IMR-90 (cell line): ENCODE results near the gene PANK3.

Experiments used
- CEBPB ChIP-seq: IDR thresholded peaks from 2 replicates; pipeline ENCODE4 v1.6.1; 2012; ENCODE audit warnings: low read depth, low read length, improper control_type of control experiment
- CHD1 ChIP-seq: IDR thresholded peaks from 2 replicates; pipeline ENCODE4 v1.6.1; 2012; ENCODE audit warnings: low read depth, low read length, improper control_type of control experiment
- FOS ChIP-seq: fragments of 150-350 bp; IDR thresholded peaks from 2 replicates; pipeline ENCODE4 v1.6.1; 2016; ENCODE audit warnings: low read depth, low read length
- MAZ ChIP-seq: IDR thresholded peaks from 2 replicates; pipeline ENCODE4 v1.6.1; 2012; ENCODE audit warnings: low read depth, mild to moderate bottlenecking, low read length, improper control_type of control experiment, moderate library complexity, borderline replicate concordance
- MXI1 ChIP-seq: IDR thresholded peaks from 2 replicates; pipeline ENCODE4 v1.6.1; 2012; ENCODE audit warnings: low read depth, mild to moderate bottlenecking, low read length, moderate library complexity, borderline replicate concordance
- NFE2L2 ChIP-seq: fragments of 150-350 bp; IDR thresholded peaks from 2 replicates; pipeline ENCODE4 v1.6.1; 2016; ENCODE audit warnings: low read depth, mild to moderate bottlenecking, low read length
- POLR2A ChIP-seq: IDR thresholded peaks from 2 replicates; pipeline ENCODE4 v1.6.1; 2012; ENCODE audit warnings: mild to moderate bottlenecking, low read depth, low read length
- RAD21 ChIP-seq: IDR thresholded peaks from 2 replicates; pipeline ENCODE4 v1.6.1; 2012; ENCODE audit warnings: low read length, improper control_type of control experiment
- RCOR1 ChIP-seq: IDR thresholded peaks from 2 replicates; pipeline ENCODE4 v1.6.1; 2012; ENCODE audit warnings: mild to moderate bottlenecking, low read length, improper control_type of control experiment; ENCODE audit not compliant: insufficient replicate concordance
- RFX5 ChIP-seq: IDR thresholded peaks from 2 replicates; pipeline ENCODE4 v1.8.0; 2012; ENCODE audit warnings: low read depth, mild to moderate bottlenecking, low read length, moderate library complexity
- SMC3 ChIP-seq: fragments of 150-350 bp; IDR thresholded peaks from 2 replicates; pipeline ENCODE4 v1.6.1; 2016; ENCODE audit warnings: low read depth, mild to moderate bottlenecking, antibody characterized with exemption, low read length, moderate library complexity
- TF ChIP-seq, protein P1 (sequence below): conservative IDR thresholded peaks from 2 replicates; pipeline ENCODE4 v1.5.1; 2012; ENCODE audit warnings: mild to moderate bottlenecking, low read depth, low read length, improper control_type of control experiment
- TF ChIP-seq, protein P2 (sequence below): fragments of 150-350 bp; IDR thresholded peaks from 2 replicates; pipeline ENCODE4 v1.6.1; 2016; ENCODE audit warnings: low read depth, mild to moderate bottlenecking, low read length, moderate library complexity, borderline replicate concordance
- TF ChIP-seq, protein P3 (sequence below): fragments of 150-350 bp; IDR thresholded peaks from 2 replicates; pipeline ENCODE4 v1.6.1; 2017; ENCODE audit warnings: mild to moderate bottlenecking, antibody characterized with exemption, low read length, low read depth

DNA sequence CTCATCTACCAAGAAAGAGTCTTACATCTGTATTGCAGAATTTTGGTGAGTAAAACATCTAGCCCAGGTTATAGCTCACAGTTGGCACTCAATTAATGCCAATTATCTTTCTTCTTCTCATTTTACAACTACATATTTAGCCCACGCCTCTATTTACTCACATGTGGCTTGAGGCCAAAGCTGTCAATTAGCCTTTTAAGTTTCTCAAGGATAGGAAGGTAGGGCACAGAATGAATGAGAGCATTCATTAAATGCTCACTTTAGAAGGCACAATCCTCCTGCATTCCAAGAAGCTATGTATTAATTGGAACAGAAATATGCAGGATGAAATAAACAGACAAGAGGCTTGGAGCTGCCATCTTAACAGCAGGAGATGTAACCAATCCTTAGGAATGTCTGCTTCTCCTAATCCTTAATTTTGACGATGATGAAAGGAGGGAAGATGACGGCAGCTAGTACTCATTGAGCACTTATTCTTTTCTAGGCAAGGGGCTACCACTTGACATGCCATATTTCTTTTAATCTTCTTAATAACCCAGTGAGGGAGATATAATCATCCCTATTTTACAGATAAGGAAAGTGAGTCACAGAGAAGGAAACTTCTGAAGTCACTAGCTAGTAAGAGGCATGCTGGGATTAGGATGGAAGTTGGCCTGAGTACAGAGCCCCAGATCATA lies 30.8 kb upstream of the PANK3 start:
- no peak for TF ChIP-seq POLR2A
- TF ChIP-seq, protein P1, sequence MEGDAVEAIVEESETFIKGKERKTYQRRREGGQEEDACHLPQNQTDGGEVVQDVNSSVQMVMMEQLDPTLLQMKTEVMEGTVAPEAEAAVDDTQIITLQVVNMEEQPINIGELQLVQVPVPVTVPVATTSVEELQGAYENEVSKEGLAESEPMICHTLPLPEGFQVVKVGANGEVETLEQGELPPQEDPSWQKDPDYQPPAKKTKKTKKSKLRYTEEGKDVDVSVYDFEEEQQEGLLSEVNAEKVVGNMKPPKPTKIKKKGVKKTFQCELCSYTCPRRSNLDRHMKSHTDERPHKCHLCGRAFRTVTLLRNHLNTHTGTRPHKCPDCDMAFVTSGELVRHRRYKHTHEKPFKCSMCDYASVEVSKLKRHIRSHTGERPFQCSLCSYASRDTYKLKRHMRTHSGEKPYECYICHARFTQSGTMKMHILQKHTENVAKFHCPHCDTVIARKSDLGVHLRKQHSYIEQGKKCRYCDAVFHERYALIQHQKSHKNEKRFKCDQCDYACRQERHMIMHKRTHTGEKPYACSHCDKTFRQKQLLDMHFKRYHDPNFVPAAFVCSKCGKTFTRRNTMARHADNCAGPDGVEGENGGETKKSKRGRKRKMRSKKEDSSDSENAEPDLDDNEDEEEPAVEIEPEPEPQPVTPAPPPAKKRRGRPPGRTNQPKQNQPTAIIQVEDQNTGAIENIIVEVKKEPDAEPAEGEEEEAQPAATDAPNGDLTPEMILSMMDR, result no peak
- no peak for TF ChIP-seq MAZ
- TF ChIP-seq CEBPB, result no peak
- no peak for TF ChIP-seq FOS
- TF ChIP-seq SMC3, result no peak
- TF ChIP-seq, protein P2, sequence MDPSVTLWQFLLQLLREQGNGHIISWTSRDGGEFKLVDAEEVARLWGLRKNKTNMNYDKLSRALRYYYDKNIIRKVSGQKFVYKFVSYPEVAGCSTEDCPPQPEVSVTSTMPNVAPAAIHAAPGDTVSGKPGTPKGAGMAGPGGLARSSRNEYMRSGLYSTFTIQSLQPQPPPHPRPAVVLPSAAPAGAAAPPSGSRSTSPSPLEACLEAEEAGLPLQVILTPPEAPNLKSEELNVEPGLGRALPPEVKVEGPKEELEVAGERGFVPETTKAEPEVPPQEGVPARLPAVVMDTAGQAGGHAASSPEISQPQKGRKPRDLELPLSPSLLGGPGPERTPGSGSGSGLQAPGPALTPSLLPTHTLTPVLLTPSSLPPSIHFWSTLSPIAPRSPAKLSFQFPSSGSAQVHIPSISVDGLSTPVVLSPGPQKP, result no peak
- TF ChIP-seq RAD21, result no peak
- no peak for TF ChIP-seq RFX5
- no peak for TF ChIP-seq MXI1
- TF ChIP-seq, protein P3, sequence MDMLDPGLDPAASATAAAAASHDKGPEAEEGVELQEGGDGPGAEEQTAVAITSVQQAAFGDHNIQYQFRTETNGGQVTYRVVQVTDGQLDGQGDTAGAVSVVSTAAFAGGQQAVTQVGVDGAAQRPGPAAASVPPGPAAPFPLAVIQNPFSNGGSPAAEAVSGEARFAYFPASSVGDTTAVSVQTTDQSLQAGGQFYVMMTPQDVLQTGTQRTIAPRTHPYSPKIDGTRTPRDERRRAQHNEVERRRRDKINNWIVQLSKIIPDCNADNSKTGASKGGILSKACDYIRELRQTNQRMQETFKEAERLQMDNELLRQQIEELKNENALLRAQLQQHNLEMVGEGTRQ, result no peak
- TF ChIP-seq RCOR1, result no peak
- no peak for TF ChIP-seq CHD1
- TF ChIP-seq NFE2L2, result no peak
